Activated T-helper 2 cell treated with anti-CD3 and anti-CD28 coated beads, Interferon-gamma antibody, Interleukin-2, Interleukin-4, amounts not matched to agents 10 μg/mL and 5 μg/mL and 100 μg/mL, durations not matched to agents 14 hours and 24 hours and 36 hours (primary cell): ENCODE results near the gene CCK. TPM values are rescaled to one million over a fixed set of nuclear protein-coding genes. Genes with fewer than 3 reads are reported as not detected.
A peak's percentile ranks its signal among the peaks of the same experiment; 100 is the strongest.

Experiments
- DNase-seq: peaks from one replicate; pipeline ENCODE4 v3.0.0; 2021; ENCODE audit warnings: low spot score
- H3K27ac Mint-ChIP-seq: one replicate; pipeline ENCODE4 v1.8.0; 2021; ENCODE audit warnings: mixed read lengths
- H3K27me3 Mint-ChIP-seq: one replicate; pipeline ENCODE4 v1.8.0; 2021; ENCODE audit warnings: low read depth, mixed read lengths
- H3K36me3 Mint-ChIP-seq: one replicate; pipeline ENCODE4 v1.8.0; 2021; ENCODE audit warnings: low read depth, mixed read lengths
- H3K4me1 Mint-ChIP-seq: one replicate; pipeline ENCODE4 v1.8.0; 2021; ENCODE audit warnings: low read depth, mixed read lengths
- H3K4me3 Mint-ChIP-seq: one replicate; pipeline ENCODE4 v1.8.0; 2021; ENCODE audit warnings: low read depth, mild to moderate bottlenecking, moderate library complexity, mixed read lengths
- H3K9me3 Mint-ChIP-seq: one replicate; pipeline ENCODE4 v1.8.0; 2021; ENCODE audit warnings: mixed read lengths
- intact Hi-C: fragments of 100-400 bp; cut with micrococcal nuclease; formaldehyde crosslinking; loops from one replicate; pipeline ENCODE4 v1.15.1; 2023
- total RNA-seq: library from RNA; stranded (reverse); gene quantifications from 2 replicates; pipeline ENCODE4 v1.2.3, GENCODE V29; 2022

CCK gene
- total RNA-seq, 1 donor from 2014 or later, result not detected

DNA sequence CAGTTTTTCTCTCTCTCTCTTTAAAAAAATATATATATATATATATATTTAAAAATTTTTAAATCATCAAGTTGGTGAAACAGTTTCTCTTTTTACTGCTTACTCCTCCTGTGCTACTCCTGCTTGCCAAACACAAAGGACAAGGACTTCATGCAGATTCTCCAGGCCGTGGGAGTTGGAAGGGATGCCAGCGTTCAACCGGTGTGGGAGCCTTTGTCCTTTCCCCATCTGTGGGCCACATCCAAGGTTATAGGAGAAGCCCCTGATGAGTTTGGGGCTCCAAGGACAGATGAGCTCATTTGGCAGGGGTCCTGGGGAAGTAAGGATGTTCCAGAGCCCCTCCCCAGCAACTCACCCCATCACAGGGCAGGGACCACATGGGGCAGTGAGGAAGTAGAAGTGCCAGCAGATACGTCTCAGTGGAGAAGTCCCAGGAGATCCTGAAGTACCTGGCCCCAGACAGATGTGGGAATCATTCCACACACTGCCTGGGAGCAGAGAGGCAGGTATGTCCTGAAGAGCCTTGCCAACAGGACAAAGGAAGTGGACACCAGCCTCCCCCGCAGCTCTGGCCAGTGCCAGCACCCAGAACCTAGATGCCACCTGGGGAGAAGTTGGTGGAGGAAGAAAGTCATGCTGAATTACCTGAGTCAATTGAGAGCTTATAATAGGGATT, 36.6 kb downstream of the CCK start:
- Mint-ChIP-seq H3K36me3 (peaks cover 10% of the 10 kb centered on the region), H3K27ac (no peak overlapping the region), H3K4me1 (peaks cover 3% of the 10 kb centered on the region), H3K4me3 (no peak overlapping the region), H3K27me3 (peaks cover 5% of the 10 kb centered on the region), H3K9me3 (no peaks in the 10 kb centered on the region)
- DNase-seq, result no peak
- intact Hi-C loops, result no loop called here

- no peak overlapping the region for H3K4me3 Mint-ChIP-seq
These were observed 37.2 kb downstream of the CCK start for GRCh38 chr3:42228796-42229195.

DNA sequence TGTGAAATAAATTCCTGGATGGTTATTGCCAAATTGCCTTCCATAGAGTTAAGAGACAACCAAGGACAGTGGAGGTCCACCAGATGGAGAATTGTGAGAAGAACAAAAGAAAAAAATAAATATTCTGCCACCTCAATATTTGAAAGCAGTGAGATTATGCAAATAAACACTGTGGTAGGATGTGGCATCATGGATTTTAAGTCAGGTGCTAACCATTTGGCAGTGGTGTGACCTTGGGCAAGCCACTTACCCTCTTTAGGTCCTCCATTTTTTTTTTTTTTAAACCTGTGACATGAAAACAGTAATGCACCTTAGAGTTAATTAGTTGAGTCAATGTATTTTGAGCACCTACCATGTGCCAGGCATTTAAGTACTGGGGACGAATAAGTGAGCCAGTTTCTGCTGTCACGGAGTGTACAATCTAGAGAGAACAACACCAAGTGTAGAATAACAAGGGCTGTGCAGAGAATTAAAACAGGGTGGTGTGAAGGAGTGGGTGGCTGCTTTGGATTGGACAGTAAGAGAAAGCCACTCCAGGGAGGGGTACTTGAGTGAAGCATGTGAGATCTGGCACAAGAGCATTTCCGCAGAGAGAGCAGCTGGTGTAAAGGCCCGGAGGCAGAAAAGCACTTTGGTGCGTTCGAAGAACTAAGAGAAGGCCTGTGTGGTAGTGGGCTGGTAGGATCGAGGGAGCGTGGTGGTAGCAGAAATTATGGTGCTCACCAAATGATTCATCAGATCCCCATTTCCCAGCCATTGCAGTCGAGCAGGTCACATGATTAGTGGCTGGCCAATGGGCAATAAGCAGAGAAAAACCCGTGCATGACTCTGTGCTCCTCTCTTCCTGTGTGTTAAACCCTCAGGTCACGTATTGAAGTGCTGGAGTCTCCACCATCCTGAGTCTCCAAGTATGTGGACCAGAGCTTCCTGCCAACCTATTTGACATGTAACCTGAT, 39.2 kb downstream of the CCK start:
- peaks cover 27% of the 10 kb centered on the region for H3K36me3 Mint-ChIP-seq
- DNase-seq, result no peak
- no peak overlapping the region for H3K4me3 Mint-ChIP-seq
- intact Hi-C loops, result no loop called here
- peaks cover 3% of the 10 kb centered on the region for H3K4me1 Mint-ChIP-seq
- H3K27ac Mint-ChIP-seq, result no peak overlapping the region
- no peaks in the 10 kb centered on the region for H3K27me3 Mint-ChIP-seq
- H3K9me3 Mint-ChIP-seq, result no peaks in the 10 kb centered on the region

More at GRCh38 chr3:42228796-42229195, 37.2 kb downstream of the CCK start:
- H3K36me3 Mint-ChIP-seq, result peaks cover 16% of the 10 kb centered on the region
- peaks cover 3% of the 10 kb centered on the region for H3K4me1 Mint-ChIP-seq
- no peaks in the 10 kb centered on the region for H3K27me3 Mint-ChIP-seq
- intact Hi-C loops, result no loop called here
- no peak overlapping the region for H3K27ac Mint-ChIP-seq
- H3K9me3 Mint-ChIP-seq, result no peaks in the 10 kb centered on the region
- DNase-seq, result no peak

DNA sequence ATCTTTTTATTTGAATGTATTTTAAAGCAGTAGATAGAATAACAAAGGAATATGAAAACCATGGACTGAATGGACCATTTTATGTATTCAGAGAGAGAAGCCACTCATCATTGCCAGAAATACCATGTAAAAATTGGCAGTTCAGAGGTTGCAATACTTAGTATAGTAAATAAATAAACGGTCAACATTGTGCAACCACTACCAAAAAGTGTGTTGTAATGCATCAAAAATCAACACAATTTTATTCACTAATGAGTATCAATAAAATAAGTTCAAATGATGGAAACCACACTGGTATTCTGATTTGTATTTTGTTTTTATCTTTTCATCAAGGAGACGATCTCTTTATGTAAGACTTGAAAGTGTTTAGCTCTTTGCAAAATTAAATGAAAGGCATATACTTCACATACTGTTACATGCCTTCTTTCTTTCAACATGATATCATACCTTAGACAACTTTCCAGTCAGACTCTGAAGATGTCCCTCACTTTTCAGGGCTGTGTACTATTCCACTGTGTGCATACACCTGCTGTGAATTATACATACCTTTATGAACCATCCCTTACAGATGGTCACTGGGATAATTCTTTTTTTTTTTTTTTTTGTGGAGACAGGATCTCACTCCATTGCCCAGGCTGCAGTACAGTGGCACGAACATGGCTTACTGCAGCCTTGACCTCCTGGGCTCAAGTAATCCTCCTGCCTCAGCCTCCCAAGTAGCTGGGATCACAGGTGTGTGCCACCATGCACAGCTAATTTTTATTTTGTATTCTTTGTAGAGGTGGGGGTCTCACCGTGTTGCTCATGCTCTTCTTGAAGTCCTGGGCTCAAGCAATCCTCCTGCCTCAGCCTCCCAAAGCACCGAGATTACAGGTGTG, 40.3 kb downstream of the CCK start:
- DNase-seq, result no peak
- intact Hi-C loops, result no loop called here
- Mint-ChIP-seq H3K4me3 (no peak overlapping the region), H3K27ac (no peak overlapping the region), H3K4me1 (peaks cover 3% of the 10 kb centered on the region), H3K36me3 (peaks cover 29% of the 10 kb centered on the region), H3K9me3 (no peaks in the 10 kb centered on the region), H3K27me3 (no peaks in the 10 kb centered on the region)

DNA sequence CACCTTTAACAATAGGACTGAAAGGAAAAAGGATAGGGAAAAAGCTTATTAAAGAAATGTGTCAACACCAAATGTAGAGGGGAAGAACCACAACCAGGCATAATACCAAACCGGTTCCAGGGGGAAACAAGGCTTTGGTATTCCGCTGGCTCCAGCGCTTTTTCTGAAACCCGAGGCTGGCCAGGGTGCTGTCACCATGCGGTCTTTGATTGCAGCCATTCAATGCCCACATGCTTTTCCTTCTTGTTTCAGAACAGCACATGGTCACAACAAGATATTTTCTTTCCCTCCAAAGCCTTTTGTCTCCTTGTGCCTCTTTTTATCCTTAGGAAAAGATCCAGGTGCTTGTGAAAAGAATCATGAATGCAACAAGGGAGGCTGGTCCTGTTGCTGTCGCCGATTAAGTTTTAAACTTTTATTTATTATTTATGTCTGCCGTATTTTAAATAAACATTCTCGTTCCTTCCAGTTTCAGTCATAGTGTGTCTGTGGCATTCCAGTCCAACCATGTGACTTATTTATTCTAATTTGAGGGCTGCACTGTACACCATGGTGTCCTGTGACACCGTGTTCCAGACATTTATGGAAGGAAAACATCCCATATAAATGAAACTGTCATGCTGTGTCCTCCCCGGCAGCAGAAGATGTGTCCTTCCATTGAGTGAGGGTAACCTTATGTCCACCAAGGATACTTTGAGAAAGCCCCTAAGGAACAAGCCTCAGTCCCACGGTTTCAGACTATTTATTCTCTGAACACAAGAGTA, 41.1 kb downstream of the CCK start:
- H3K36me3 Mint-ChIP-seq, result peaks cover 36% of the 10 kb centered on the region
- no peaks in the 10 kb centered on the region for H3K9me3 Mint-ChIP-seq
- no peak for DNase-seq
- intact Hi-C loops, result no loop called here
- H3K4me1 Mint-ChIP-seq, result peaks cover 3% of the 10 kb centered on the region
- no peak overlapping the region for H3K4me3 Mint-ChIP-seq
- no peak overlapping the region for H3K27ac Mint-ChIP-seq
- no peaks in the 10 kb centered on the region for H3K27me3 Mint-ChIP-seq

DNA sequence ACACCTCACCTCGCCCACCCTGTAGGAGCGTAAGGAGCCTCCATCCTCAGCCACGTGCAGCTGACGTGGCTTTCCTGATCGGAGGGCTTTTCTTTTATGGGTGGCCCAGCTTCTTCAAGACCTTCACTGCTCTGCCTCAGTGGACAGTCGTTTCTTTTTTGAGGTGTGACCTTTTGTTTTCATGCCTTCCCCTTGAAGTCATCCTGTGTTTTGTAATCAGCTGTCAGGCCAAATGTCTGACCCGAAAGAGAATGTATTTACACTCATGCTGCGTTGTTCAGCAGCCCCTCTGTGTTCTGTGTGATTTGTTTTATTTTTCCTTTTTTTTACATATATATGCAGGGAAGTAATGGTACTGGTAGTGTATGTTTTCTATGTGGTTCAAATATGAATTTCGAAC, 41.8 kb downstream of the CCK start:
- intact Hi-C loops, result no loop called here
- H3K4me1 Mint-ChIP-seq, result peaks cover 3% of the 10 kb centered on the region
- H3K27me3 Mint-ChIP-seq, result no peaks in the 10 kb centered on the region
- no peak overlapping the region for H3K4me3 Mint-ChIP-seq
- no peak overlapping the region for H3K27ac Mint-ChIP-seq
- no peak for DNase-seq
- H3K36me3 Mint-ChIP-seq, result peaks cover 38% of the 10 kb centered on the region
- no peaks in the 10 kb centered on the region for H3K9me3 Mint-ChIP-seq

DNA sequence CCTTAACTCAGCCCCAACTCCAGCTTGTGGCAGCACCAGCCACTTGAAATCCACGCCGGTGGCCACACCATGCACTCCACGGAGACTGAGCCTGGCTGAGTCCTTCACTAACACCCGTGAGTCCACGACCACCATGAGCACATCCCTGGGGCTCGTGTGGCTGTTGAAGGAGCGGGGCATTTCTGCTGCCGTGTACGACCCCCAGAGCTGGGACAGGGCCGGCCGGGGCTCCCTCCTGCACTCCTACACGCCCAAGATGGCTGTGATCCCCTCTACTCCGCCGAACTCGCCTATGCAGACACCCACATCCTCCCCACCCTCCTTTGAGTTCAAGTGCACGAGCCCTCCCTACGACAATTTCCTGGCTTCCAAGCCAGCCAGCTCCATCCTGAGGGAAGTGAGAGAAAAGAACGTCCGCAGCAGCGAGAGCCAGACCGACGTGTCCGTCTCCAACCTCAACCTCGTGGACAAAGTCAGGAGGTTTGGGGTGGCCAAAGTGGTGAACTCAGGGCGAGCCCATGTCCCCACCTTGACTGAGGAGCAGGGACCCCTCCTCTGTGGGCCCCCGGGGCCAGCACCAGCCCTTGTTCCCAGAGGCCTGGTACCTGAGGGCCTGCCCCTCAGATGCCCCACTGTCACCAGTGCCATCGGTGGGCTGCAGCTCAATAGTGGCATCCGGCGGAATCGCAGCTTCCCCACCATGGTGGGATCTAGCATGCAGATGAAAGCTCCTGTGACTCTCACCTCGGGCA, 42.9 kb downstream of the CCK start:
- intact Hi-C loops, result no loop called here
- DNase-seq, result no peak
- Mint-ChIP-seq H3K4me1 (peaks cover 3% of the 10 kb centered on the region), H3K9me3 (no peaks in the 10 kb centered on the region), H3K36me3 (peaks cover 44% of the 10 kb centered on the region), H3K27me3 (no peaks in the 10 kb centered on the region), H3K4me3 (no peak overlapping the region), H3K27ac (no peak overlapping the region)

- Mint-ChIP-seq H3K27ac (no peak overlapping the region), H3K4me3 (no peak overlapping the region), H3K27me3 (no peaks in the 10 kb centered on the region), H3K36me3 (peaks cover 53% of the 10 kb centered on the region), H3K4me1 (peaks cover 22% of the 10 kb centered on the region), H3K9me3 (no peaks in the 10 kb centered on the region)
- DNase-seq, result no peak
- intact Hi-C loops, result no loop called here
These were observed 45.4 kb downstream of the CCK start for GRCh38 chr3:42220436-42221121.

- H3K27me3 Mint-ChIP-seq, result no peaks in the 10 kb centered on the region
- intact Hi-C loops, result no loop called here
- H3K9me3 Mint-ChIP-seq, result no peaks in the 10 kb centered on the region
- DNase-seq, result no peak
- H3K4me1 Mint-ChIP-seq, result peaks cover 49% of the 10 kb centered on the region
- peaks cover 45% of the 10 kb centered on the region for H3K36me3 Mint-ChIP-seq
- H3K27ac Mint-ChIP-seq, result no peak overlapping the region
- no peak overlapping the region for H3K4me3 Mint-ChIP-seq
These were observed 49.1 kb downstream of the CCK start for GRCh38 chr3:42216931-42217333.

GRCh38 chr3:42216302-42216701, 49.7 kb downstream of the CCK start:
- intact Hi-C loops, result no loop called here
- no peaks in the 10 kb centered on the region for H3K27me3 Mint-ChIP-seq
- H3K36me3 Mint-ChIP-seq, result peaks cover 49% of the 10 kb centered on the region
- peak overlapping the region; percentile 47 for H3K4me3 Mint-ChIP-seq
- peaks cover 49% of the 10 kb centered on the region for H3K4me1 Mint-ChIP-seq
- no peak for DNase-seq
- no peak overlapping the region for H3K27ac Mint-ChIP-seq
- no peaks in the 10 kb centered on the region for H3K9me3 Mint-ChIP-seq

DNA sequence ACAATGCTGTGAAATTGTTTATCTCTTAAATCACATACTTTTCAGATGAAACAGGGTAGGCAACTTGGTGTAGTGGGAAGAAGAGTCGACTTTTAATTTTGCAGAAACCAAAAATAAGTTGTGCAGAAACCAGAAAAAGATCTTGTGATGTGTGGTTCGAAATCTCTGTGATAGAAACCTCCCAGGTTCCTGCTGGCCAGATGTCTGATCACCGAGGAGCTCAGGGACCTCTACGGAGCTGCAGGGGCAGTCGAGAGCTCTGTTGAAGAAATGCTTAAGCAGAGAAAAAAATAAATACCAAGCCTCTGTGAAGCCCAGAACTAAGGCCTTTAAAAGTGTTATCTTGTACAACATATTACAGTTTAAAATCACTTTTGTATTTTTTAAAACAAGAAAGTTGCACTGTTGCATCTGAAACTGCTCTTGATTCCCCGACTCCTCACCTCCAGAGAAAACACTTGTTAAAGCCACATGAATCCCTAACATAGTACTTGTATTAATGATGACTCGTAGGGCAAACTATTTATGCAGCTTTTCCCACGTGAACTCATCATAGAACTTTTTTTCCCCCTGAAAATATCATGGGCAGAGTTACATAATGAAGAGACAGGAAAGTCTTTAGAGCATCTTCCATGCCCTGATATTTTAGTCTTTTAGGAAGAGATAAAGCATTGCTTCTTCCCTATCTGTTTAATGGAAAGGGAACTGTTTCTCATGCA, 51.3 kb downstream of the CCK start:
- intact Hi-C loops, result no loop called here
- Mint-ChIP-seq H3K27ac (no peak overlapping the region), H3K9me3 (no peaks in the 10 kb centered on the region), H3K4me3 (peak overlapping the region; percentile 20), H3K4me1 (peaks cover 49% of the 10 kb centered on the region), H3K36me3 (peaks cover 48% of the 10 kb centered on the region), H3K27me3 (no peaks in the 10 kb centered on the region)
- DNase-seq, result no peak
